GM19238 (cell line): ENCODE measurements around the gene PTPRD.

Experiments used
- DNase-seq: peaks from one replicate; pipeline ENCODE4 v3.0.0; 2011; ENCODE audit warnings: low spot score; ENCODE audit not compliant: insufficient read length

The PTPRD gene

DNA sequence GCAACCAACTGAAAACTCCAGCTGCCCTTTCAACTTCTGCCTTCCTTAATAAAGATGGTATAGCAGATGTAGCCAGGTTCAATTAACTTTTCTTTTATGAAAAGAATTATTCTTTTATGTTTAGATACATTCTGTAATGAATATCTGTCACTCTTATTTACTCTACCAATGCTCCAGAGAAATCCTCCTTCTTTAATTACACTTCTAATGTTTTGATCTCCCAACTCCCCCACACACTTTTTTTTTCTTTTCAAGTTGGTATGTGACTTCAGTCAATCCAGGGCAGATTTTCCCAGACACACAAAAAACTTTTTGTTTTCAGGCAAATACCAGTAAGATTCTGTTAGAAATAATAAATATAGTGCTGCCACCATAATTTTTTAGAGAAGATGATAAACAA, 1813.2 kb downstream of the PTPRD start:
- no peak for DNase-seq

DNA sequence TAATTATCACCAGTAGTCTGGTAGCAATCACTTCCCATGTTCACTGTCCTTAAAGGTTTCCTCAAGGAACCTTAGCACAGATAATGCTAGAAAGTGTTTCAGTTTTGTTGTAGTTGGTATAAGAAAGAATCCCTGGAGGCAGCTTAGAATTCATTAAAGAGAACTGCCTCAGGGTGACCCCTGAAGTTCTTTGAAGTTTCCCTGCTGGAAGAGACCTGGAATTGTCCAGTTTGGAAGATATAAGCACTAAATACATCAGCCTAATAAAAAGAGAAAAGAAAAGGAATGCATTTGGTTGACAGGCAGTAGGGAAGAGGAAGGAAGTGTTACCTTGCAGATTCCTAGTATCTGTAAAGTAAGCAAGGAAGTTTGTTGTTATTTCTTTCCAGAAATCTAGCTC, 1813.6 kb downstream of the PTPRD start:
- no peak for DNase-seq

- DNase-seq, result no peak
Observed at GRCh38 chr9:8784838-8785237, 1828.0 kb downstream of the PTPRD start.

DNA sequence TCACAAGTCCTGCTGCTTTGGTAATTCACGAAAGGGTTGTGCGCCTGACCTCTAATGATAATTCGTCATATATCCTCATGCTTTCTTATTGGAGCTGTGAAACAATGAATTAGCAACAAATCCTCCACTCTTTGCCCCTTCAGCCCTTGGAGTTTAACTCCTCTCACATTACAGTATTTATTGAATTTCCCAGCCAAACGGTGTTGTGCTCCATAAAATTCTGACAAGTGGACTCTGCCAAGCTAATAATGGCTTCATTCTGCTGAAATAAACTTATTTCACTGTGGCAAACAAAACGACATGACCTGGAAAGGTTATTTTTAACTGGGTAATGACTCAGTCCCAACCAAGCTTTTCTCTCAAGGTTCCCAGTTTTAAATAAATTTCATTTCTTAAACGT, 1828.9 kb downstream of the PTPRD start:
- no peak for DNase-seq

- DNase-seq, result no peak
Observed at GRCh38 chr9:8782237-8782636, 1830.6 kb downstream of the PTPRD start.

DNA sequence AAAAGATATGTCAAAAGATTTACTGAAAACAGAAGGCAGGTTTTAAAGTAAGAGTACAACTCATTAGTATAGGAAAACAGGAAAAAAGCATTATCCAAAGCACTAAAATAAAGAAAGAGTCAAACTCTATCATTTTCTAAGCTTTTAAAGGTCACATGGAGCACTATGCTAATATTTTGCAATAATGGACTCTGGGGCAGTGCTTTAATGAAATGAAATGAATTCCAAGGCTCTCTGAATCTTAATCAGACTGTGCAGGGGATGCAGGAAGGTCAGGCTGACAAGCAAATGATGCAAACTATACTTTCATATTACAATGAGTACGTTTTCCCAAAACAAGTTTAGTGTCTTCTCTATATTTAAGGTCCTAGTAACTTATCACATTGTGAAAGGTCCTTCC, 1831.3 kb downstream of the PTPRD start:
- no peak for DNase-seq

GRCh38 chr9:8780386-8780785, 1832.4 kb downstream of the PTPRD start:
- no peak for DNase-seq

GRCh38 chr9:8779478-8779877, 1833.3 kb downstream of the PTPRD start:
- DNase-seq, result no peak

GRCh38 chr9:8778356-8778755, 1834.4 kb downstream of the PTPRD start:
- no peak for DNase-seq

DNA sequence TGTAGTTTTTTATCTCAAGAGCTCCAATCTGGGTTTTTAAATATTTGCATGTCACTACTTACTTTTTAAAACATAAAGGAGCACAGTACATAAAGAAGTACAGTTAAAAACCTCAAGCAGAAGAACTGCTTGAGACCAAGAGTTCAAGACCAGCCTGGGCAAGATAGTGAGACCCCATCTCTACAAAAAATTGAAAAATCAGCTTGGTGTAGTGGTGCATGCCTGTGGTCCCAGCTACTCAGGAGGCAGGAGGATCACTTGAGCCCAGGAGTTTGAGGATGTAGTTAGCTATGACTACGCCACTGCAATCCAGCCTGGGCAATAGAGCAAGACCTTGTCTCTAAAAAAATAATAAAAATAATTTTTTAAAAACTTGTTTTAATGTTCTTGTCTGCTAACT, 1840.5 kb downstream of the PTPRD start:
- no peak for DNase-seq

- DNase-seq, result no peak
Observed at GRCh38 chr9:8769153-8769552, 1843.6 kb downstream of the PTPRD start.

DNA sequence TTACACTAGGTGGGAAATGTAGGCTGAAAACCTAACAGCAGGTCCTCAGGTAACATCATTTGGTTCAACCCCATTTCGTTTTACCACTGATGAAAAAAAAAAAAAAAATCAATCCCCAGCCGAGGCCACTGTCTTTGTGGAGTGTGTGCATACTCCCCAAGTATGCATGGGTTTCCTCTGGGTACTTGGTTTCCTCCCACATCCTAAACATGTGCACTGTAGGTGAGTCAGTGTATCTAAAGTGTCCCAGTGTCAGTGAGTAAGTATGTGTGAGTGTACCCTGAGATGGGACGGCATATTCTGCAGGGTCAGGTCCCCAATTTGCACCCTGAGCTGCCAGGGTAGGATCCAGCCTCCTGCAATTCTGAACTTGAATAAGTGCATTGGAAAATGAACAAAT, 1846.7 kb downstream of the PTPRD start:
- DNase-seq, result no peak

DNA sequence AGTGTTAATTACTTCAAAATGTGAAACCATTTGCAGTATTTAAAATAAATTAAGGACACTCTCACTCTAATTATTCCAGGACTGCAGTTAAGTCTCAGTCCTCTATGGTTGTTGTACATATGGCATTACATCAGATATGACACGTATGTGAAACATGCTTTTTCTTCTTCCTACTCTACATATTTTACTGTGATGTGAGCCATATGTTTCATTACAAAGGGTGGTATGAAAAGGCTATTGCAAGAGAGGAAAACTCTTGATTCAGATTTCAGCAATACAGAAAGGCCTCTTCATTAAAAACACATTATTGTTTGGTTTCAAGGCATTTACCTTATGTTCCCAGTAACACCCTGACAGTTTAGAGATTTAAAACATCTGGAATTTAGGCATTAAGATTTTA, 1848.8 kb downstream of the PTPRD start:
- DNase-seq, result no peak

- no peak for DNase-seq
Observed at GRCh38 chr9:8762479-8763085, 1850.2 kb downstream of the PTPRD start.

DNA sequence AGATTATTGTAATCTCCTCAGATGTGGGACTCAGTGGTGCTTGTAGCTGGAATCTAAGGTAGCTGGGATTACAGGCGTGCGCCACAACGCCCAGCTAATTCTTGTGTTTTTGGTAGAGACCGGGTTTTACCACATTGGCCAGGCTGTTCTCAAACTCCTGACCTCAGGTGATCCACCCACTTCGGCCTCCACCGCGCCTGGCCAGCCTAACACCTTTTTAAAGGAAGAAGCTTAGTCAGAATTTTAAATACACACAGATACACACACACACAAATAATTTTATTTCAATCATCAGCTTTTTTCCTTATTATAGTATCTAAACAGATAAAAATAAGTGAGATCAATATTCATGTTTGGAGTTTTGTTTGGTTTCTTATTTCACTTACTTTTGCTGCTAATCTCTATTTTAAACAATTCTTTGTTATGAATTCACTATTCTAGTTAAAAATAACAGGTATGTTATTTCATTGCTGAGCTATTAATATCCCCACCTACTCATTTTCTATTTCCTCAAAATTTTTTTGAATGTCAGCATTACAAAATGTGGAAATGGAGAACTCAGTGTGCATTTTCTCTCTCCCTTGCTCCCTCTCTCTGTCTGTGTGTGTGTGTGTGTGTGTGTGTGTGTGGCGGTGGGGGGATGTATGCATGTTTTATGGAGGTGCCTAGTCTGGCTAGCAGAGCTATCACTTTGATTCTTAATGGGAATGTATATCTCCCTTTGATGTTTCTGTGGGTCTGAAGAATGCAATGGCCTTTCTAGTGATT, 1852.6 kb downstream of the PTPRD start:
- DNase-seq, result no peak

GRCh38 chr9:8757881-8758280, 1854.9 kb downstream of the PTPRD start:
- no peak for DNase-seq

DNA sequence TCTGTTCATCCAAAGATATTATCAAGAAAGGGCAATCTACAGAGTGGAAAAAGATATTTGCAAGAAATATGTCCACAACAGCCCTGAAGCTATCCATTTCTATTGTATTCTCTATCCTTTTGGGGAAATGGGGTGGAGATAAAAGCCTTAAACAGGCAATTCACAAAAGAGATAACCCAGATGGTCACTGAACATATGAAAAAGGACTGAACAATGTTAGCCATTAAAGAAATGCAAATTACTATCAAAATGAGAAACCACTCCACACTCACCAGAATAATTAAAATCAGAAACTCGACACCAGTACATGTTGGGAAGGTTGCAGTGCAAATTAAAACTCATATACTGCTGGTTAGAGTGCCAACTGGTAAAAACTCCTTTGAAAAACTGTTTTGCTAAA, 1858.1 kb downstream of the PTPRD start:
- no peak for DNase-seq

DNA sequence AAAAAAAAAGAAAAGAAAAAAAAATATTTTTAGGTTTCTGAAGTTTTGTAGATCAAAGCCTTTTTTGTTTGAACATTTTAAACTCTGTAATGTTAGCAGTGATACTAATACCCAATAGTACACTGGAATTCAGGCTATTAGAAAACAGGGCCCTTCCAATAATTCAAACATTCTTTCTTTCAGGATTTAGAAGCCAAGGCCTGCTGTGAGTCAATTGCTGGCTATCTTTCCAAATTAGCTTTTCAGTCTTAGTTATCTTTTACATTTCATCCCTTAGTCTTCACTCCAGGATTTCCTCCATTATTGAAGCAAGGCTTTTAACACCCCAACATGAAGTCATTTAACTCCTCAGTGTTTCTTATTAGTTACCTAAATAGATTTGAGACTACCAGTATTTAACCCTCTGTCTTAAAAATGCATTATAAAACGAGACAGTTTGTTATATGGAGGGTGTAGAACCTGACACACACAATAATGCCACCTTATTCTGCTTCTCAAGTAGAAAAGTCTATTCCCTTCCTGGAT, 1861.3 kb downstream of the PTPRD start:
- no peak for DNase-seq

DNA sequence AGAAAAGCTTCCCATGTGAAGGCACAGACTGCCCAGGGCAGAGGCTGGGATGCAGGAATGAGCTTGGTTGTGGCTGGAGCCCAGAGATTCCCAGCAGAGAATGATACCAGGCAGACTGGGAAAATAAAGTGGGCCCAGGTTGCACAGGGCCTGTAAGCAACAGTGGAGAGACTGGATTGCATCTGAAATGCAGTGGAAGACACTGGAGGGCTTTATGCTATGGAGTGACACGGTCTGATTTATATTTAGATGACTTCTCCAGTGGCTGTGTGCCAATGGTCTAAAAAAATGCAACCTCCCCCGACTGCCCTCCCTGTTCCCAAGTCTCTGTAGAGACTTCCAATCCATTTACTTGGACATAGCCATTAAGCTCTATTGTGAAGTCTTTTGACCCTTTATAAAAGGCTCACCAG, 1862.2 kb downstream of the PTPRD start:
- no peak for DNase-seq

- DNase-seq, result no peak
Observed at GRCh38 chr9:8745347-8745746, 1867.5 kb downstream of the PTPRD start.

GRCh38 chr9:8738945-8739344, 1873.9 kb downstream of the PTPRD start:
- DNase-seq, result no peak

DNA sequence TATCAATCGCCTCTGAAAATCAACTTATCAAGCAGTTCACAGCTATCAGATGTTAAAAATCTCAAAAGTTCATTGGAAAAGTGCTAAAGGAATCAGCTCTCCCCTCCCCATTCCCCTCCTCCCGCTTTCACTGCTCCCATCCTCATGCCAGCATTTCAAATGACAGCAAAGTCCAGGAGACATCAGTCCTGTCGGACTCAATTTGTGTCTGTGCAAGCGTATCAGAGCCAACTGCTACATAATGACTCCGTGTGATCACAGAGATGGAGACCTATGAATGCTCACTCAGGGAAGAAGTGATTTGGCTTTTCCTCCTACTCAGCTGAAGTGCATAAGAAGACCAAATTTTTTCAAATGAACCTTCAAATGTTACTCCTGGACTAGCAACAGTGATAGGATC, 1876.0 kb downstream of the PTPRD start:
- no peak for DNase-seq

DNA sequence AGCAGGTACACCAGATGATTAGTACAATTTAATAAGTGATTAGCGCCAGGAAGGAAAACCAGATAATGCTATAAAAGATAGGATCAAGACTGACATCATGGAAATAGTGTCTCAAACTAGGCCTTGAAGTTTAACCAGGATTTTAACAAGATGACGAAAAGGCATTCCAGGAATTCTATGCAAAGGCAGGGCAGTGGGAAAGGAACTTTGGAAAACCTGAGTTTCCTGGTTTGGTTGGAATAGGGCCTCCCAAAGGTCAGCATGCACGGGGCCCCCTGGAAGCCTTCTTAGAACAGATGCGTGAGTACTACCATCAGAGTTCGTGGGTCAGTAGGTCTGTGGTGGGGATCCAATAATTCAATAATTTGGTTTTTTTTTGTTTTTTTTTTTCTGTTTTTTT, 1878.0 kb downstream of the PTPRD start:
- DNase-seq, result no peak
